MM.1S (cell line): Measurements from ENCODE around the gene CCDC182.

ENCODE experiments used
- DNase-seq: peaks from one replicate; pipeline ENCODE4 v3.0.0-alpha.2; 2015
- H2AFZ ChIP-seq: fragments of 300-600 bp; sonication (generic); 2 replicates; pipeline ENCODE4 v1.6.0; 2016; ENCODE audit warnings: antibody characterized with exemption, low read length
- H3F3A ChIP-seq: fragments of 300-600 bp; sonication (generic); 2 replicates; pipeline ENCODE4 v1.6.1; 2016; ENCODE audit warnings: mild to moderate bottlenecking, antibody characterized with exemption, low read length, moderate library complexity, mixed read lengths; ENCODE audit not compliant: insufficient read depth
- H3K27ac ChIP-seq: fragments of 300-600 bp; sonication (generic); 2 replicates; pipeline ENCODE4 v1.5.1; 2016; ENCODE audit warnings: mild to moderate bottlenecking, low read length
- H3K27me3 ChIP-seq: fragments of 300-600 bp; sonication (generic); replicated peaks from 2 replicates; pipeline ENCODE4 v1.6.0; 2016; ENCODE audit warnings: low read length; ENCODE audit not compliant: insufficient read depth
- H3K36me3 ChIP-seq: fragments of 300-600 bp; sonication (generic); replicated peaks from 2 replicates; pipeline ENCODE4 v1.6.1; 2016; ENCODE audit warnings: mild to moderate bottlenecking, low read length, mixed read lengths; ENCODE audit not compliant: insufficient read depth
- H3K4me1 ChIP-seq: fragments of 300-600 bp; sonication (generic); 2 replicates; pipeline ENCODE4 v1.6.1; 2016; ENCODE audit warnings: low read length, mixed read lengths
- H3K4me2 ChIP-seq: fragments of 300-600 bp; sonication (generic); 2 replicates; pipeline ENCODE4 v1.6.0; 2016; ENCODE audit warnings: low read depth, low read length
- H3K4me3 ChIP-seq: fragments of 300-600 bp; sonication (generic); 2 replicates; pipeline ENCODE4 v1.5.1; 2016; ENCODE audit warnings: low read length, mixed read lengths
- H3K79me2 ChIP-seq: fragments of 300-600 bp; sonication (generic); 2 replicates; pipeline ENCODE4 v1.6.1; 2016; ENCODE audit warnings: mixed run types, low read length, mixed read lengths
- H3K9ac ChIP-seq: fragments of 300-600 bp; sonication (generic); 2 replicates; pipeline ENCODE4 v1.6.1; 2016; ENCODE audit warnings: low read length, mixed read lengths
- H3K9me2 ChIP-seq: fragments of 300-600 bp; sonication (generic); replicated peaks from 2 replicates; pipeline ENCODE4 v1.6.1; 2016; ENCODE audit warnings: mild to moderate bottlenecking, low read length, mixed read lengths; ENCODE audit not compliant: insufficient read depth
- H3K9me3 ChIP-seq: fragments of 300-600 bp; sonication (generic); replicated peaks from 2 replicates; pipeline ENCODE4 v1.6.1; 2016; ENCODE audit warnings: mild to moderate bottlenecking, low read length, mixed read lengths; ENCODE audit not compliant: insufficient read depth
- H4K20me1 ChIP-seq: fragments of 300-600 bp; sonication (generic); 2 replicates; pipeline ENCODE4 v1.6.1; 2016; ENCODE audit warnings: mild to moderate bottlenecking, low read length, moderate library complexity, mixed read lengths; ENCODE audit not compliant: insufficient read depth
- CTCF ChIP-seq: fragments of 300-600 bp; sonication (generic); IDR thresholded peaks from 2 replicates; pipeline ENCODE4 v1.5.1; 2016; ENCODE audit warnings: antibody characterized with exemption, low read length, mixed read lengths
- EZH2 ChIP-seq: fragments of 300-600 bp; sonication (generic); optimal IDR thresholded peaks from 2 replicates; pipeline ENCODE3; 2017; ENCODE audit warnings: low read depth, mild to moderate bottlenecking, antibody characterized with exemption, low read length, mixed read lengths
- EZH2phosphoT487 ChIP-seq: fragments of 300-600 bp; sonication (generic); IDR thresholded peaks from 2 replicates; pipeline ENCODE4 v1.6.1; 2018; ENCODE audit warnings: antibody characterized with exemption, low read length

CCDC182 gene

GRCh38 chr17:57696050-57696449 is 49.0 kb downstream of the CCDC182 start:
- no peak for DNase-seq
- Histone ChIP-seq H3K4me3 (no peak overlapping the region), H3K27me3 (no peaks in the 10 kb centered on the region), H3K27ac (no peak overlapping the region), H3K4me1 (0 out of 2 replicates have a peak, but pooled peaks cover 5% of the 10 kb centered on the region), H3K9ac (no peak overlapping the region), H3K36me3 (no peaks in the 10 kb centered on the region), H4K20me1 (no peaks in the 10 kb centered on the region), H3F3A (no peaks in the 10 kb centered on the region), H3K9me3 (no peaks in the 10 kb centered on the region), H3K9me2 (no peaks in the 10 kb centered on the region), H3K79me2 (no peaks in the 10 kb centered on the region), H2AFZ (no peak overlapping the region), H3K4me2 (no peak overlapping the region)
- TF ChIP-seq CTCF, result no peak
- TF ChIP-seq EZH2phosphoT487, result no peak
- no peak for TF ChIP-seq EZH2
